Uterus (tissue), 2 donors: ENCODE measurements around the gene TNRC6C.

Source experiments
- POLR2A ChIP-seq, 2 donors: fragments of 450-650 bp; IDR thresholded peaks; one replicate each; pipeline ENCODE4 v1.6.1; 2016; ENCODE audit warnings: antibody characterized with exemption in 2 of 2, mild to moderate bottlenecking in 1 of 2, moderate library complexity in 1 of 2
- TF ChIP-seq, protein P1 (sequence below), 4 experiments: fragments of 200-600 bp in 2 of 4; fragments of 450-650 bp in 2 of 4; sonication (generic) in 2 of 4; IDR thresholded peaks; one replicate each; pipeline ENCODE4 v1.5.1; 2016 to 2019; ENCODE audit warnings: antibody characterized with exemption in 4 of 4, mild to moderate bottlenecking in 2 of 4, moderate library complexity in 1 of 4

GRCh38 chr17:78121801-78122215, 163.3 kb downstream of the TNRC6C start:
- TF ChIP-seq, protein P1, sequence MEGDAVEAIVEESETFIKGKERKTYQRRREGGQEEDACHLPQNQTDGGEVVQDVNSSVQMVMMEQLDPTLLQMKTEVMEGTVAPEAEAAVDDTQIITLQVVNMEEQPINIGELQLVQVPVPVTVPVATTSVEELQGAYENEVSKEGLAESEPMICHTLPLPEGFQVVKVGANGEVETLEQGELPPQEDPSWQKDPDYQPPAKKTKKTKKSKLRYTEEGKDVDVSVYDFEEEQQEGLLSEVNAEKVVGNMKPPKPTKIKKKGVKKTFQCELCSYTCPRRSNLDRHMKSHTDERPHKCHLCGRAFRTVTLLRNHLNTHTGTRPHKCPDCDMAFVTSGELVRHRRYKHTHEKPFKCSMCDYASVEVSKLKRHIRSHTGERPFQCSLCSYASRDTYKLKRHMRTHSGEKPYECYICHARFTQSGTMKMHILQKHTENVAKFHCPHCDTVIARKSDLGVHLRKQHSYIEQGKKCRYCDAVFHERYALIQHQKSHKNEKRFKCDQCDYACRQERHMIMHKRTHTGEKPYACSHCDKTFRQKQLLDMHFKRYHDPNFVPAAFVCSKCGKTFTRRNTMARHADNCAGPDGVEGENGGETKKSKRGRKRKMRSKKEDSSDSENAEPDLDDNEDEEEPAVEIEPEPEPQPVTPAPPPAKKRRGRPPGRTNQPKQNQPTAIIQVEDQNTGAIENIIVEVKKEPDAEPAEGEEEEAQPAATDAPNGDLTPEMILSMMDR (IDR thresholded peaks at IDR 0.05): no peak
- TF ChIP-seq POLR2A (IDR thresholded peaks at IDR 0.05): no peak
